ENCODE results near the gene LSAMP.

The LSAMP gene

DNA sequence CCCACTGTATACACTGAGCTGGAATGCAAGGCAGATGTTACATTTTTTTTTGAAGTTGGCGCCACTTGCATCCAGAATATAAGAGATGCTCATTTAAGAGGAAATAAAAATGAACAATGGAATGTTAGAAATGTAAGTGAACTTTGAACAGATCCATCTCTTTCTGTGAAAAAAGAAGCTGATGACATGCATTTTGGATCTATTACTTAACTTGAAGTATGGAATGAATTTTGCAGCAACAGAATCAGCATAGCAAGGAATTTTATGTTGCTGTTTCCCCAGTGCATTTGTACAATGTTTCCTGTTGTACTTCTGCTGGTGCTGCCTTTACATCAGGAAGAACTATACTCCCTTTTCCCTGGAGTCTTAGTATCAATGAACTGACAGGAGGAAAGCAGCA is 178.2 kb downstream of the LSAMP start:
- H3K27ac ChIP-seq = no peak overlapping the region
- ChIA-PET POLR2A (ENCODE audit: low non-redundant PET) (no interaction called here), CTCF (no interaction called here)
- no peak for DNase-seq (ENCODE audit: low spot score)
- TF ChIP-seq, protein P1, sequence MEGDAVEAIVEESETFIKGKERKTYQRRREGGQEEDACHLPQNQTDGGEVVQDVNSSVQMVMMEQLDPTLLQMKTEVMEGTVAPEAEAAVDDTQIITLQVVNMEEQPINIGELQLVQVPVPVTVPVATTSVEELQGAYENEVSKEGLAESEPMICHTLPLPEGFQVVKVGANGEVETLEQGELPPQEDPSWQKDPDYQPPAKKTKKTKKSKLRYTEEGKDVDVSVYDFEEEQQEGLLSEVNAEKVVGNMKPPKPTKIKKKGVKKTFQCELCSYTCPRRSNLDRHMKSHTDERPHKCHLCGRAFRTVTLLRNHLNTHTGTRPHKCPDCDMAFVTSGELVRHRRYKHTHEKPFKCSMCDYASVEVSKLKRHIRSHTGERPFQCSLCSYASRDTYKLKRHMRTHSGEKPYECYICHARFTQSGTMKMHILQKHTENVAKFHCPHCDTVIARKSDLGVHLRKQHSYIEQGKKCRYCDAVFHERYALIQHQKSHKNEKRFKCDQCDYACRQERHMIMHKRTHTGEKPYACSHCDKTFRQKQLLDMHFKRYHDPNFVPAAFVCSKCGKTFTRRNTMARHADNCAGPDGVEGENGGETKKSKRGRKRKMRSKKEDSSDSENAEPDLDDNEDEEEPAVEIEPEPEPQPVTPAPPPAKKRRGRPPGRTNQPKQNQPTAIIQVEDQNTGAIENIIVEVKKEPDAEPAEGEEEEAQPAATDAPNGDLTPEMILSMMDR (conservative IDR thresholded peaks at IDR 0.05; ENCODE audit: low read depth) = no peak

DNA sequence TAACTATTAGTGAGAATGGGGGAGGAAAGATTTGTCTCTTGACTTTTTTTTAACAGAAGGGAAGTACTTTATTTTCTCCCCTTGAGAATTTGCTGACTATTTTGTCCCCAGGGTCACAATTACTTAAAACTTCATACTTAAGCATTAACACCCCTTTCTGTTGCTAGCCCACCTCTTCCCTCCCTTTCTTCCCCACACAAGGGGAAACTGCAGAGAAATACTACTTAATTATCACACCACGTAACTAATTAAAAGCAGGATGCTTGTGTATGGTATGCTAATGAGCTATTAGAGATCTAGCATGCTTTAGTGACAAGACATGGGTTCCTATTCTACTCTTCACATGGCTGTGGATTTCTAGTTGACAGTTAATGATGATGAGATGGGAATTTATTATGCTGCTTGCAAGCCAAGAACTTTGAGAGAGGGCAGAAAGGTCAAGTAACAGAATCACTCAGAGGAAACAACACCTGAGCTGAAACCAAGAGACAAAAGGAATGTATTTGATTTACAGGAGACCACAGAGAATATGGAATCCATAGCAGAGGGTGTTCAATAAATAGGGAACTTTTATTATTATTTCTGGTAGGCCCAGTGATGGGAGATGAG is 179.2 kb downstream of the LSAMP start:
- no peak overlapping the region for H3K27ac ChIP-seq
- TF ChIP-seq, protein P1 (conservative IDR thresholded peaks at IDR 0.05; ENCODE audit: low read depth) = no peak
- DNase-seq (ENCODE audit: low spot score) = no peak
- ChIA-PET POLR2A (ENCODE audit: low non-redundant PET) (no interaction called here), CTCF (no interaction called here)

DNA sequence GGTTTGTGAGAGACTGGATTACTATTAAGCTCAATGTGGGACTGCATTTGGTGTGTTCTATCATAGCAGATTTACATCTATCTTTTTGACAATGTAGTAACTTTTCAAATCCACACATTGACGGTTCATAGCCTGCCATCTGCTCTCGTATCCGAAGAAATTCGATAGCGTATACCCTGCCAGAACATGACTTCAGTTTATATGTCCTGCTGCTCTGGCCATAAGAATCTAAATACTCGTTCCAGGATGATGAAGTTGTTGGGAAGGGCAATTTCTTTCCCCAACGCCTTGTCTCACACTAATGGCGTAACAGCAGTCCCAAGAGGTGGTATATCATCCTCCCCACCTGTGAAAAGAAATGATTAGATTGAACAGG is 180.0 kb downstream of the LSAMP start:
- H3K27ac ChIP-seq = no peak overlapping the region
- TF ChIP-seq, protein P1 (conservative IDR thresholded peaks at IDR 0.05; ENCODE audit: low read depth) = no peak
- CTCF ChIA-PET = interaction anchor here (0.7 kb wide), 1 partner anchor 9 kb away, joined by 3 read pairs; no protein-coding TSS in a partner anchor
- POLR2A ChIA-PET (ENCODE audit: low non-redundant PET) = no interaction called here
- DNase-seq (ENCODE audit: low spot score) = no peak

GRCh38 chr3:116264546-116265319 is 180.6 kb downstream of the LSAMP start:
- no peak for DNase-seq (ENCODE audit: low spot score)
- TF ChIP-seq, protein P1 (conservative IDR thresholded peaks at IDR 0.05; ENCODE audit: low read depth) = no peak
- ChIA-PET POLR2A (ENCODE audit: low non-redundant PET) (no interaction called here), CTCF (interaction anchor here (0.7 kb wide), 1 partner anchor 9 kb away, joined by 3 read pairs; no protein-coding TSS in a partner anchor)
- H3K27ac ChIP-seq = no peak overlapping the region

GRCh38 chr3:116263842-116264545 is 181.3 kb downstream of the LSAMP start:
- no peak overlapping the region for H3K27ac ChIP-seq
- no peak for DNase-seq (ENCODE audit: low spot score)
- ChIA-PET POLR2A (ENCODE audit: low non-redundant PET) (no interaction called here), CTCF (no interaction called here)
- TF ChIP-seq, protein P1 (conservative IDR thresholded peaks at IDR 0.05; ENCODE audit: low read depth) = no peak

DNA sequence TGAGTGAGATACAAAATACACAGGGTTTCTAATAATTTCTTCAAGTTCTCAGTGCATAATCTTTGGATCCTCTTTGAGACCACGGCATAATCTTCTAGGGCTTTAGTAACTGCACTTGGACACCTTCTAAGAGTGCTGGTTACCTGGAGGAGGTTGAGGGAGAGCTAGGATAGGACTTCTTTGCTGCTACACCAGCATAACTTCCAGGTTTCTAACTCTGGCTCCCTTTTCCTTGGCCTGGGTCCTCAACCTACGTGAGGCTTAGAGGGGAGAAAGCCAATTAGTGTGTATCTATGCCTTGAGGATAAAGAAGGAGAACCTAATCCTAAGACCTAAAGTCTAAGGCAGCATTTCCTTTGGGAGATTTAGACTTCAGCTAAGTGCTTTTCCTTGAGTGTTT is 184.8 kb downstream of the LSAMP start:
- no peak overlapping the region for H3K27ac ChIP-seq
- ChIA-PET CTCF (interaction anchor here (0.6 kb wide), 1 partner anchor 28 kb away, joined by 3 read pairs; no protein-coding TSS in a partner anchor), POLR2A (ENCODE audit: low non-redundant PET) (no interaction called here)
- DNase-seq (ENCODE audit: low spot score) = no peak
- TF ChIP-seq, protein P1 (conservative IDR thresholded peaks at IDR 0.05; ENCODE audit: low read depth) = no peak
